WTC11 (cell line): Measurements from ENCODE around the gene ATP2B2. TPM values are rescaled to one million over a fixed set of nuclear protein-coding genes. Genes with fewer than 3 reads are reported as not detected.
A peak's percentile ranks its signal among the peaks of the same experiment; 100 is the strongest.

Source experiments
- ATAC-seq: fragments of 200-7000 bp; cut with Tn5 transposase; 2 replicates; pipeline ENCODE4 v1.10.0; 2021; ENCODE audit warnings: mild to moderate bottlenecking, moderate library complexity
- CTCF ChIA-PET: fragments of 300-600 bp; sonication (Branson Sonifier 250); formaldehyde crosslinking; loops from one replicate; lab custom pipeline; 2021; ENCODE audit warnings: antibody characterized with exemption; lab: Charles Lee
- POLR2A ChIA-PET: fragments of 350-600 bp; sonication (Branson Sonifier 250); formaldehyde crosslinking; loops from one replicate; lab custom pipeline; 2021; ENCODE audit warnings: antibody characterized with exemption; lab: Charles Lee
- DNase-seq: peaks from one replicate; pipeline ENCODE4 v3.0.0; 2021; ENCODE audit warnings: low spot score
- H3K27ac Mint-ChIP-seq: 2 replicates; pipeline ENCODE4 v1.8.0; 2021; ENCODE audit warnings: mixed read lengths
- H3K27me3 Mint-ChIP-seq: 2 replicates; pipeline ENCODE4 v1.8.0; 2021; ENCODE audit warnings: low read depth, mild to moderate bottlenecking, moderate library complexity, mixed read lengths
- H3K36me3 Mint-ChIP-seq: 2 replicates; pipeline ENCODE4 v1.8.0; 2021; ENCODE audit warnings: mixed read lengths
- H3K4me1 Mint-ChIP-seq: 2 replicates; pipeline ENCODE4 v1.8.0; 2022; ENCODE audit warnings: mixed read lengths
- H3K4me3 Mint-ChIP-seq: 2 replicates; pipeline ENCODE4 v1.8.0; 2021; ENCODE audit warnings: mild to moderate bottlenecking, moderate library complexity, mixed read lengths
- H3K9me3 Mint-ChIP-seq: 2 replicates; pipeline ENCODE4 v1.8.0; 2021; ENCODE audit warnings: mixed read lengths
- CREB1 ChIP-seq: sonication (generic); formaldehyde crosslinking; IDR thresholded peaks from 2 replicates; pipeline ENCODE4 v1.8.0; 2023; ENCODE audit warnings: mild to moderate bottlenecking, missing genetic modification reagents
- E2F5 ChIP-seq: sonication (generic); formaldehyde crosslinking; IDR thresholded peaks from 2 replicates; pipeline ENCODE4 v1.8.1; 2022; ENCODE audit warnings: mild to moderate bottlenecking, moderate library complexity, missing genetic modification reagents
- FOXK1 ChIP-seq: sonication (generic); formaldehyde crosslinking; IDR thresholded peaks from 2 replicates; pipeline ENCODE4 v1.8.0; 2022; ENCODE audit warnings: mild to moderate bottlenecking, moderate library complexity, missing genetic modification reagents
- FOXP1 ChIP-seq: sonication (generic); formaldehyde crosslinking; IDR thresholded peaks from 2 replicates; pipeline ENCODE4 v1.8.0; 2022; ENCODE audit warnings: missing genetic modification reagents, mild to moderate bottlenecking, moderate library complexity, borderline replicate concordance
- JAZF1 ChIP-seq: fragments of 250-450 bp; sonication (Bioruptor Pico); IDR thresholded peaks from 2 replicates; pipeline ENCODE4 v1.9.0; 2021; ENCODE audit warnings: moderate library complexity, mild to moderate bottlenecking, inconsistent platforms
- NR2C2 ChIP-seq: sonication (generic); formaldehyde crosslinking; IDR thresholded peaks from 2 replicates; pipeline ENCODE4 v1.8.0; 2022; ENCODE audit warnings: mild to moderate bottlenecking, missing genetic modification reagents
- SMAD4 ChIP-seq: sonication (generic); formaldehyde crosslinking; IDR thresholded peaks from 2 replicates; pipeline ENCODE4 v1.8.0; 2022; ENCODE audit warnings: mild to moderate bottlenecking, missing genetic modification reagents
- ZNF138 ChIP-seq: sonication (generic); formaldehyde crosslinking; conservative IDR thresholded peaks from 2 replicates; pipeline ENCODE4 v1.8.1; 2022; ENCODE audit warnings: mild to moderate bottlenecking, moderate library complexity, missing genetic modification reagents
- ZNF416 ChIP-seq: fragments of 250-450 bp; sonication (Bioruptor Pico); IDR thresholded peaks from 2 replicates; pipeline ENCODE4 v1.9.0; 2021; ENCODE audit warnings: mild to moderate bottlenecking, inconsistent platforms
- ZNF423 ChIP-seq: fragments of 250-450 bp; sonication (Bioruptor Pico); IDR thresholded peaks from 2 replicates; pipeline ENCODE4 v2.1.2; 2022; ENCODE audit warnings: mild to moderate bottlenecking, moderate library complexity
- ZNF671 ChIP-seq: fragments of 250-450 bp; sonication (Bioruptor Pico); IDR thresholded peaks from 2 replicates; pipeline ENCODE4 v1.8.0; 2021; ENCODE audit warnings: mild to moderate bottlenecking
- total RNA-seq: library from RNA; stranded (reverse); gene quantifications from 3 replicates; pipeline ENCODE4 v1.2.3, GENCODE V29; 2021
- TF ChIP-seq, protein P1 (sequence below): sonication (generic); formaldehyde crosslinking; IDR thresholded peaks from 2 replicates; pipeline ENCODE4 v1.8.0; 2022; ENCODE audit warnings: mild to moderate bottlenecking, missing genetic modification reagents
- TF ChIP-seq, protein P2 (sequence below): sonication (generic); formaldehyde crosslinking; IDR thresholded peaks from 2 replicates; pipeline ENCODE4 v1.8.1; 2023; ENCODE audit warnings: mild to moderate bottlenecking, missing genetic modification reagents, borderline replicate concordance
- TF ChIP-seq, protein P3 (sequence below): sonication (generic); formaldehyde crosslinking; IDR thresholded peaks from 2 replicates; pipeline ENCODE4 v1.8.0; 2022; ENCODE audit warnings: mild to moderate bottlenecking, missing genetic modification reagents
- TF ChIP-seq, protein P4 (sequence below): fragments of 250-450 bp; sonication (Bioruptor Pico); IDR thresholded peaks from 2 replicates; pipeline ENCODE4 v1.9.0; 2021; ENCODE audit warnings: mild to moderate bottlenecking, borderline replicate concordance
- TF ChIP-seq, protein P5 (sequence below): fragments of 250-450 bp; sonication (Bioruptor Pico); IDR thresholded peaks from 2 replicates; pipeline ENCODE4 v1.9.0; 2021; ENCODE audit warnings: mild to moderate bottlenecking
- TF ChIP-seq, protein P6 (sequence below): sonication (generic); formaldehyde crosslinking; IDR thresholded peaks from 2 replicates; pipeline ENCODE4 v1.8.1; 2022; ENCODE audit warnings: missing genetic modification reagents, borderline replicate concordance
- TF ChIP-seq, protein P7 (sequence below): sonication (generic); formaldehyde crosslinking; IDR thresholded peaks from 2 replicates; pipeline ENCODE4 v1.8.0; 2023; ENCODE audit warnings: missing genetic modification reagents

ATP2B2 gene
- total RNA-seq, 1 experiment from 2014 or later = 0.48 TPM

DNA sequence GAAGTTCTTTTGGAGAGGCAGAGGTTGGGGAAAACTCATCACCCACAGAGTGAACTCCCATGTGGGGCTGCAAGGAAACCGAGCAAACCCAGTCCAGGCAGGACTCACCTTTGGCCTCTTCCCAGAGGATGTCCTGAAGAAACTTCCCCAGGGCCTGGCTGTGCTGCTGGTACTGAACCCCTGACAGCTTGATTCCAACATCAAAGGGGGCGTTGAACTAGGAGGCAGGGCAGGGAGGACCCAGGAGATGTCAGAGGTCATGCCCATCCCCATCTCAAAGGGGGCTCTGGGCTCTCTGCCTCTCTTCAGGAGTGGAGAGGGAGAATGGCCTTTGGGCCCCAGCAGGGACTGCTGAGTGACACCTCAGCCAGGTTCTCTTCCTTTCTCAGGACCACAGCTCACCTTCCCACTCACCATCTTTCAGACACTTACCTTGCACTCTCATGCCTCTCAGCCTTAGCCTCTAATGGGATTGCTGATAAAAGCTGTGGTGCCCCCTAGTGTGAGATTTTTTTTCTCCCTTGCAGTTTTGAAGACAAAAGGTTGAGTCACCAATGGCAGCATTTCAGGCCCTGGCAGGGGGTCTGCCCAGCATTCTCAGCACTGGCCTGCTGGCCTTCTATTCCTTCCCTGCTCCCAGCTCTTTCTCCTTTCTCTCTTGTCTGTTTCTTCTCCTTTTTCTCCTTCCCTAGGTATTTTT, 218.6 kb downstream of the ATP2B2 start:
- ChIA-PET POLR2A (no interaction called here), CTCF (interaction anchor here (0.6 to 3.3 kb wide), 3 partner anchors 23 to 328 kb away, joined by 3 to 12 read pairs (median 3); no protein-coding TSS in a partner anchor)
- Mint-ChIP-seq H3K36me3 (peaks cover 7% of the 10 kb centered on the region; the same call in 1 of the 2 replicates), H3K27ac (peak overlapping the region; percentile 56; the same call in 1 of the 2 replicates), H3K27me3 (no peaks in the 10 kb centered on the region), H3K9me3 (no peaks in the 10 kb centered on the region), H3K4me1 (peaks cover 9% of the 10 kb centered on the region), H3K4me3 (no peak overlapping the region)
- no peak for TF ChIP-seq SMAD4 (CRISPR knock-in tag)
- no peak for TF ChIP-seq NR2C2 (CRISPR knock-in tag)
- TF ChIP-seq, protein P1, sequence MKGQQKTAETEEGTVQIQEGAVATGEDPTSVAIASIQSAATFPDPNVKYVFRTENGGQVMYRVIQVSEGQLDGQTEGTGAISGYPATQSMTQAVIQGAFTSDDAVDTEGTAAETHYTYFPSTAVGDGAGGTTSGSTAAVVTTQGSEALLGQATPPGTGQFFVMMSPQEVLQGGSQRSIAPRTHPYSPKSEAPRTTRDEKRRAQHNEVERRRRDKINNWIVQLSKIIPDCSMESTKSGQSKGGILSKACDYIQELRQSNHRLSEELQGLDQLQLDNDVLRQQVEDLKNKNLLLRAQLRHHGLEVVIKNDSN (CRISPR knock-in tag) = no peak
- TF ChIP-seq, protein P2, sequence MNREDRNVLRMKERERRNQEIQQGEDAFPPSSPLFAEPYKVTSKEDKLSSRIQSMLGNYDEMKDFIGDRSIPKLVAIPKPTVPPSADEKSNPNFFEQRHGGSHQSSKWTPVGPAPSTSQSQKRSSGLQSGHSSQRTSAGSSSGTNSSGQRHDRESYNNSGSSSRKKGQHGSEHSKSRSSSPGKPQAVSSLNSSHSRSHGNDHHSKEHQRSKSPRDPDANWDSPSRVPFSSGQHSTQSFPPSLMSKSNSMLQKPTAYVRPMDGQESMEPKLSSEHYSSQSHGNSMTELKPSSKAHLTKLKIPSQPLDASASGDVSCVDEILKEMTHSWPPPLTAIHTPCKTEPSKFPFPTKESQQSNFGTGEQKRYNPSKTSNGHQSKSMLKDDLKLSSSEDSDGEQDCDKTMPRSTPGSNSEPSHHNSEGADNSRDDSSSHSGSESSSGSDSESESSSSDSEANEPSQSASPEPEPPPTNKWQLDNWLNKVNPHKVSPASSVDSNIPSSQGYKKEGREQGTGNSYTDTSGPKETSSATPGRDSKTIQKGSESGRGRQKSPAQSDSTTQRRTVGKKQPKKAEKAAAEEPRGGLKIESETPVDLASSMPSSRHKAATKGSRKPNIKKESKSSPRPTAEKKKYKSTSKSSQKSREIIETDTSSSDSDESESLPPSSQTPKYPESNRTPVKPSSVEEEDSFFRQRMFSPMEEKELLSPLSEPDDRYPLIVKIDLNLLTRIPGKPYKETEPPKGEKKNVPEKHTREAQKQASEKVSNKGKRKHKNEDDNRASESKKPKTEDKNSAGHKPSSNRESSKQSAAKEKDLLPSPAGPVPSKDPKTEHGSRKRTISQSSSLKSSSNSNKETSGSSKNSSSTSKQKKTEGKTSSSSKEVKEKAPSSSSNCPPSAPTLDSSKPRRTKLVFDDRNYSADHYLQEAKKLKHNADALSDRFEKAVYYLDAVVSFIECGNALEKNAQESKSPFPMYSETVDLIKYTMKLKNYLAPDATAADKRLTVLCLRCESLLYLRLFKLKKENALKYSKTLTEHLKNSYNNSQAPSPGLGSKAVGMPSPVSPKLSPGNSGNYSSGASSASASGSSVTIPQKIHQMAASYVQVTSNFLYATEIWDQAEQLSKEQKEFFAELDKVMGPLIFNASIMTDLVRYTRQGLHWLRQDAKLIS = no peak
- no peak for TF ChIP-seq ZNF671 (CRISPR knock-in tag)
- no peak for TF ChIP-seq ZNF138 (CRISPR knock-in tag)
- TF ChIP-seq CREB1 (CRISPR knock-in tag) = no peak
- no peak for TF ChIP-seq E2F5 (CRISPR knock-in tag)
- TF ChIP-seq, protein P3, sequence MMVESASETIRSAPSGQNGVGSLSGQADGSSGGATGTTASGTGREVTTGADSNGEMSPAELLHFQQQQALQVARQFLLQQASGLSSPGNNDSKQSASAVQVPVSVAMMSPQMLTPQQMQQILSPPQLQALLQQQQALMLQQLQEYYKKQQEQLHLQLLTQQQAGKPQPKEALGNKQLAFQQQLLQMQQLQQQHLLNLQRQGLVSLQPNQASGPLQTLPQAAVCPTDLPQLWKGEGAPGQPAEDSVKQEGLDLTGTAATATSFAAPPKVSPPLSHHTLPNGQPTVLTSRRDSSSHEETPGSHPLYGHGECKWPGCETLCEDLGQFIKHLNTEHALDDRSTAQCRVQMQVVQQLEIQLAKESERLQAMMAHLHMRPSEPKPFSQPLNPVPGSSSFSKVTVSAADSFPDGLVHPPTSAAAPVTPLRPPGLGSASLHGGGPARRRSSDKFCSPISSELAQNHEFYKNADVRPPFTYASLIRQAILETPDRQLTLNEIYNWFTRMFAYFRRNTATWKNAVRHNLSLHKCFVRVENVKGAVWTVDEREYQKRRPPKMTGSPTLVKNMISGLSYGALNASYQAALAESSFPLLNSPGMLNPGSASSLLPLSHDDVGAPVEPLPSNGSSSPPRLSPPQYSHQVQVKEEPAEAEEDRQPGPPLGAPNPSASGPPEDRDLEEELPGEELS (CRISPR knock-in tag) = no peak
- TF ChIP-seq, protein P4, sequence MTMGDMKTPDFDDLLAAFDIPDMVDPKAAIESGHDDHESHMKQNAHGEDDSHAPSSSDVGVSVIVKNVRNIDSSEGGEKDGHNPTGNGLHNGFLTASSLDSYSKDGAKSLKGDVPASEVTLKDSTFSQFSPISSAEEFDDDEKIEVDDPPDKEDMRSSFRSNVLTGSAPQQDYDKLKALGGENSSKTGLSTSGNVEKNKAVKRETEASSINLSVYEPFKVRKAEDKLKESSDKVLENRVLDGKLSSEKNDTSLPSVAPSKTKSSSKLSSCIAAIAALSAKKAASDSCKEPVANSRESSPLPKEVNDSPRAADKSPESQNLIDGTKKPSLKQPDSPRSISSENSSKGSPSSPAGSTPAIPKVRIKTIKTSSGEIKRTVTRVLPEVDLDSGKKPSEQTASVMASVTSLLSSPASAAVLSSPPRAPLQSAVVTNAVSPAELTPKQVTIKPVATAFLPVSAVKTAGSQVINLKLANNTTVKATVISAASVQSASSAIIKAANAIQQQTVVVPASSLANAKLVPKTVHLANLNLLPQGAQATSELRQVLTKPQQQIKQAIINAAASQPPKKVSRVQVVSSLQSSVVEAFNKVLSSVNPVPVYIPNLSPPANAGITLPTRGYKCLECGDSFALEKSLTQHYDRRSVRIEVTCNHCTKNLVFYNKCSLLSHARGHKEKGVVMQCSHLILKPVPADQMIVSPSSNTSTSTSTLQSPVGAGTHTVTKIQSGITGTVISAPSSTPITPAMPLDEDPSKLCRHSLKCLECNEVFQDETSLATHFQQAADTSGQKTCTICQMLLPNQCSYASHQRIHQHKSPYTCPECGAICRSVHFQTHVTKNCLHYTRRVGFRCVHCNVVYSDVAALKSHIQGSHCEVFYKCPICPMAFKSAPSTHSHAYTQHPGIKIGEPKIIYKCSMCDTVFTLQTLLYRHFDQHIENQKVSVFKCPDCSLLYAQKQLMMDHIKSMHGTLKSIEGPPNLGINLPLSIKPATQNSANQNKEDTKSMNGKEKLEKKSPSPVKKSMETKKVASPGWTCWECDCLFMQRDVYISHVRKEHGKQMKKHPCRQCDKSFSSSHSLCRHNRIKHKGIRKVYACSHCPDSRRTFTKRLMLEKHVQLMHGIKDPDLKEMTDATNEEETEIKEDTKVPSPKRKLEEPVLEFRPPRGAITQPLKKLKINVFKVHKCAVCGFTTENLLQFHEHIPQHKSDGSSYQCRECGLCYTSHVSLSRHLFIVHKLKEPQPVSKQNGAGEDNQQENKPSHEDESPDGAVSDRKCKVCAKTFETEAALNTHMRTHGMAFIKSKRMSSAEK (CRISPR knock-in tag) = no peak
- no peak for TF ChIP-seq ZNF423
- TF ChIP-seq ZNF416 (CRISPR knock-in tag) = no peak
- TF ChIP-seq, protein P5, sequence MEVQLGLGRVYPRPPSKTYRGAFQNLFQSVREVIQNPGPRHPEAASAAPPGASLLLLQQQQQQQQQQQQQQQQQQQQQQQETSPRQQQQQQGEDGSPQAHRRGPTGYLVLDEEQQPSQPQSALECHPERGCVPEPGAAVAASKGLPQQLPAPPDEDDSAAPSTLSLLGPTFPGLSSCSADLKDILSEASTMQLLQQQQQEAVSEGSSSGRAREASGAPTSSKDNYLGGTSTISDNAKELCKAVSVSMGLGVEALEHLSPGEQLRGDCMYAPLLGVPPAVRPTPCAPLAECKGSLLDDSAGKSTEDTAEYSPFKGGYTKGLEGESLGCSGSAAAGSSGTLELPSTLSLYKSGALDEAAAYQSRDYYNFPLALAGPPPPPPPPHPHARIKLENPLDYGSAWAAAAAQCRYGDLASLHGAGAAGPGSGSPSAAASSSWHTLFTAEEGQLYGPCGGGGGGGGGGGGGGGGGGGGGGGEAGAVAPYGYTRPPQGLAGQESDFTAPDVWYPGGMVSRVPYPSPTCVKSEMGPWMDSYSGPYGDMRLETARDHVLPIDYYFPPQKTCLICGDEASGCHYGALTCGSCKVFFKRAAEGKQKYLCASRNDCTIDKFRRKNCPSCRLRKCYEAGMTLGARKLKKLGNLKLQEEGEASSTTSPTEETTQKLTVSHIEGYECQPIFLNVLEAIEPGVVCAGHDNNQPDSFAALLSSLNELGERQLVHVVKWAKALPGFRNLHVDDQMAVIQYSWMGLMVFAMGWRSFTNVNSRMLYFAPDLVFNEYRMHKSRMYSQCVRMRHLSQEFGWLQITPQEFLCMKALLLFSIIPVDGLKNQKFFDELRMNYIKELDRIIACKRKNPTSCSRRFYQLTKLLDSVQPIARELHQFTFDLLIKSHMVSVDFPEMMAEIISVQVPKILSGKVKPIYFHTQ (CRISPR knock-in tag) = no peak
- TF ChIP-seq, protein P6, sequence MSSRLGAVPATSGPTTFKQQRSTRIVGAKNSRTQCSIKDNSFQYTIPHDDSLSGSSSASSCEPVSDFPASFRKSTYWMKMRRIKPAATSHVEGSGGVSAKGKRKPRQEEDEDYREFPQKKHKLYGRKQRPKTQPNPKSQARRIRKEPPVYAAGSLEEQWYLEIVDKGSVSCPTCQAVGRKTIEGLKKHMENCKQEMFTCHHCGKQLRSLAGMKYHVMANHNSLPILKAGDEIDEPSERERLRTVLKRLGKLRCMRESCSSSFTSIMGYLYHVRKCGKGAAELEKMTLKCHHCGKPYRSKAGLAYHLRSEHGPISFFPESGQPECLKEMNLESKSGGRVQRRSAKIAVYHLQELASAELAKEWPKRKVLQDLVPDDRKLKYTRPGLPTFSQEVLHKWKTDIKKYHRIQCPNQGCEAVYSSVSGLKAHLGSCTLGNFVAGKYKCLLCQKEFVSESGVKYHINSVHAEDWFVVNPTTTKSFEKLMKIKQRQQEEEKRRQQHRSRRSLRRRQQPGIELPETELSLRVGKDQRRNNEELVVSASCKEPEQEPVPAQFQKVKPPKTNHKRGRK = no peak
- no peak for TF ChIP-seq JAZF1 (CRISPR knock-in tag)
- no peak for TF ChIP-seq FOXK1
- TF ChIP-seq, protein P7, sequence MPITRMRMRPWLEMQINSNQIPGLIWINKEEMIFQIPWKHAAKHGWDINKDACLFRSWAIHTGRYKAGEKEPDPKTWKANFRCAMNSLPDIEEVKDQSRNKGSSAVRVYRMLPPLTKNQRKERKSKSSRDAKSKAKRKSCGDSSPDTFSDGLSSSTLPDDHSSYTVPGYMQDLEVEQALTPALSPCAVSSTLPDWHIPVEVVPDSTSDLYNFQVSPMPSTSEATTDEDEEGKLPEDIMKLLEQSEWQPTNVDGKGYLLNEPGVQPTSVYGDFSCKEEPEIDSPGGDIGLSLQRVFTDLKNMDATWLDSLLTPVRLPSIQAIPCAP (CRISPR knock-in tag) = no peak
- no peak for TF ChIP-seq FOXP1 (CRISPR knock-in tag)
- ATAC-seq = no peak; the same call in none of the 2 replicates
- no peak for DNase-seq
